Measurements from ENCODE around the gene MAT2B.

The MAT2B gene

GRCh38 chr5:163498886-163499285 is 6.5 kb upstream of the MAT2B start:
- ChIA-PET POLR2A (no interaction called here), CTCF (interaction anchor here (1.0 kb wide), 1 partner anchor 10 kb away, joined by 3 read pairs; no protein-coding TSS in a partner anchor)
- no peak for DNase-seq (ENCODE audit: extremely low spot score)
- TF ChIP-seq CTCF (IDR thresholded peaks at IDR 0.05; ENCODE audit: control extremely low read depth, extremely low read depth, low read depth, missing control alignments), result no peak

GRCh38 chr5:163502521-163502920 is 2.9 kb upstream of the MAT2B start:
- CTCF ChIA-PET, result interaction anchor here (0.7 to 3.6 kb wide), 2 partner anchors 29 to 43 kb away, joined by 3 to 19 read pairs; partner anchors contain the start of genes HMMR and NUDCD2
- no peak for DNase-seq (ENCODE audit: extremely low spot score)
- POLR2A ChIA-PET, result no interaction called here
- TF ChIP-seq CTCF (IDR thresholded peaks at IDR 0.05; ENCODE audit: control extremely low read depth, extremely low read depth, low read depth, missing control alignments), result no peak

GRCh38 chr5:163503106-163504078 is 2.0 kb upstream of the MAT2B start:
- CTCF ChIA-PET, result interaction anchor here (0.7 to 3.6 kb wide), 3 partner anchors 9 to 44 kb away, joined by 3 to 19 read pairs (median 3); partner anchors contain the start of genes HMMR and NUDCD2
- DNase-seq (ENCODE audit: extremely low spot score), result peak; percentile 35
- POLR2A ChIA-PET, result no interaction called here
- TF ChIP-seq CTCF (IDR thresholded peaks at IDR 0.05; ENCODE audit: control extremely low read depth, extremely low read depth, low read depth, missing control alignments), result peak; percentile 46

GRCh38 chr5:163504079-163504931 is 1.1 kb upstream of the MAT2B start:
- TF ChIP-seq CTCF (IDR thresholded peaks at IDR 0.05; ENCODE audit: control extremely low read depth, extremely low read depth, low read depth, missing control alignments), result no peak
- CTCF ChIA-PET, result interaction anchor here (3.6 kb wide), 1 partner anchor 45 kb away, joined by 19 read pairs; the partner anchor contains the start of genes HMMR and NUDCD2
- DNase-seq (ENCODE audit: extremely low spot score), result no peak
- POLR2A ChIA-PET, result no interaction called here

- ChIA-PET CTCF (interaction anchor here (0.9 to 3.6 kb wide), 8 partner anchors 11 to 50 kb away, joined by 3 to 19 read pairs (median 4); partner anchors contain the start of genes HMMR and NUDCD2), POLR2A (interaction anchor here (1.0 kb wide), 3 partner anchors 42 to 45 kb away, joined by 3 to 5 read pairs (median 3); partner anchors contain the start of genes HMMR and NUDCD2)
- DNase-seq (ENCODE audit: extremely low spot score), result no peak
- no peak for TF ChIP-seq CTCF (IDR thresholded peaks at IDR 0.05; ENCODE audit: control extremely low read depth, extremely low read depth, low read depth, missing control alignments)
Measured at GRCh38 chr5:163505049-163505367, 411 bp upstream of the MAT2B start.

- ChIA-PET CTCF (interaction anchor here (1.0 to 3.6 kb wide), 8 partner anchors 10 to 47 kb away, joined by 3 to 19 read pairs (median 4); partner anchors contain the start of genes HMMR and NUDCD2), POLR2A (interaction anchor here (1.0 kb wide), 2 partner anchors 43 to 45 kb away, joined by 3 read pairs; no protein-coding TSS in a partner anchor)
- DNase-seq (ENCODE audit: extremely low spot score), result no peak
- no peak for TF ChIP-seq CTCF (IDR thresholded peaks at IDR 0.05; ENCODE audit: control extremely low read depth, extremely low read depth, low read depth, missing control alignments)
Measured at GRCh38 chr5:163506095-163506457, 657 bp downstream of the MAT2B start.

Measured in GM10248 (cell line).